ENCODE measurements around the gene JSRP1.

Gene JSRP1

GRCh38 chr19:2270157-2270422, 13.9 kb upstream of the JSRP1 start:
- Histone ChIP-seq H3K27ac (peak overlapping the region; percentile 98), H3K4me1 (peaks cover 16% of the 10 kb centered on the region), H3K36me3 (ENCODE audit: control insufficient read depth, insufficient read depth, low read length) (no peaks in the 10 kb centered on the region), H3K9ac (peak overlapping the region; percentile 99), H3K79me2 (peaks cover 29% of the 10 kb centered on the region), H3K9me3 (ENCODE audit: control insufficient read depth, low read length) (no peaks in the 10 kb centered on the region), H3K4me3 (ENCODE audit: low read depth, low read length) (peak overlapping the region; percentile 81), H3K4me2 (ENCODE audit: low read length) (peak overlapping the region; percentile 86), H2AFZ (no peak overlapping the region), H3K27me3 (ENCODE audit: control insufficient read depth, insufficient read depth, low read length) (no peaks in the 10 kb centered on the region)
- TF ChIP-seq CTCF (IDR thresholded peaks at IDR 0.05) = no peak

GRCh38 chr19:2269244-2270156, 13.3 kb upstream of the JSRP1 start:
- peak overlapping the region; percentile 98 for H3K27ac ChIP-seq
- no peaks in the 10 kb centered on the region for H3K36me3 ChIP-seq (ENCODE audit: control insufficient read depth, insufficient read depth, low read length)
- peak overlapping the region; percentile 81 for H3K4me3 ChIP-seq (ENCODE audit: low read depth, low read length)
- peak overlapping the region; percentile 69 for H2AFZ ChIP-seq
- peaks cover 16% of the 10 kb centered on the region for H3K4me1 ChIP-seq
- peak overlapping the region; percentile 99 for H3K9ac ChIP-seq
- H3K4me2 ChIP-seq (ENCODE audit: low read length) = peak overlapping the region; percentile 88
- H3K9me3 ChIP-seq (ENCODE audit: control insufficient read depth, low read length) = no peaks in the 10 kb centered on the region
- TF ChIP-seq CTCF (IDR thresholded peaks at IDR 0.05) = peak; percentile 22
- H3K79me2 ChIP-seq = peaks cover 29% of the 10 kb centered on the region
- H3K27me3 ChIP-seq (ENCODE audit: control insufficient read depth, insufficient read depth, low read length) = no peaks in the 10 kb centered on the region

- Histone ChIP-seq H3K36me3 (ENCODE audit: control insufficient read depth, insufficient read depth, low read length) (no peaks in the 10 kb centered on the region), H3K4me3 (ENCODE audit: low read depth, low read length) (peak overlapping the region; percentile 81), H3K9me3 (ENCODE audit: control insufficient read depth, low read length) (no peaks in the 10 kb centered on the region), H2AFZ (peak overlapping the region; percentile 69), H3K79me2 (peaks cover 24% of the 10 kb centered on the region), H3K4me1 (peaks cover 13% of the 10 kb centered on the region), H3K4me2 (ENCODE audit: low read length) (peak overlapping the region; percentile 88), H3K9ac (no peak overlapping the region), H3K27ac (peak overlapping the region; percentile 98), H3K27me3 (ENCODE audit: control insufficient read depth, insufficient read depth, low read length) (no peaks in the 10 kb centered on the region)
- TF ChIP-seq CTCF (IDR thresholded peaks at IDR 0.05) = no peak
Measured at GRCh38 chr19:2268861-2269243, 12.6 kb upstream of the JSRP1 start.

GRCh38 chr19:2268480-2268830, 12.2 kb upstream of the JSRP1 start:
- Histone ChIP-seq H3K79me2 (peaks cover 24% of the 10 kb centered on the region), H3K4me1 (peaks cover 12% of the 10 kb centered on the region), H3K27ac (no peak overlapping the region), H3K9ac (no peak overlapping the region), H3K36me3 (ENCODE audit: control insufficient read depth, insufficient read depth, low read length) (no peaks in the 10 kb centered on the region), H3K4me2 (ENCODE audit: low read length) (peak overlapping the region; percentile 88), H3K4me3 (ENCODE audit: low read depth, low read length) (peak overlapping the region; percentile 81), H3K9me3 (ENCODE audit: control insufficient read depth, low read length) (no peaks in the 10 kb centered on the region), H2AFZ (peak overlapping the region; percentile 69), H3K27me3 (ENCODE audit: control insufficient read depth, insufficient read depth, low read length) (no peaks in the 10 kb centered on the region)
- TF ChIP-seq CTCF (IDR thresholded peaks at IDR 0.05) = no peak

All from parathyroid adenoma (tissue), 2 donors.